Measurements from ENCODE around the gene CENPP. TPM values are rescaled to one million over a fixed set of nuclear protein-coding genes. Genes with fewer than 3 reads are reported as not detected.
A peak's percentile ranks its signal among the peaks of the same experiment; 100 is the strongest.

The CENPP gene
- polyA plus RNA-seq, 10 donors = 4.3 to 7.8 (median 5.0) TPM

- DNase-seq = no peak
These were observed 310.9 kb downstream of the CENPP start for GRCh38 chr9:92636627-92637026.

- no peak for DNase-seq
These were observed 311.6 kb downstream of the CENPP start for GRCh38 chr9:92637326-92637725.

GRCh38 chr9:92637886-92638620, 312.3 kb downstream of the CENPP start:
- no peak for DNase-seq

- DNase-seq = no peak
These were observed 312.9 kb downstream of the CENPP start for GRCh38 chr9:92638621-92639101.

- DNase-seq = no peak
These were observed 313.4 kb downstream of the CENPP start for GRCh38 chr9:92639124-92639523.

GRCh38 chr9:92639791-92640271, 314.1 kb downstream of the CENPP start:
- no peak for DNase-seq

GRCh38 chr9:92640398-92641091, 314.8 kb downstream of the CENPP start:
- no peak for DNase-seq

- DNase-seq = no peak
These were observed 315.5 kb downstream of the CENPP start for GRCh38 chr9:92641092-92641809.

- DNase-seq = no peak
These were observed 316.3 kb downstream of the CENPP start for GRCh38 chr9:92642041-92642451.

- DNase-seq = no peak
These were observed 316.8 kb downstream of the CENPP start for GRCh38 chr9:92642564-92642963.

GRCh38 chr9:92644278-92644677, 318.5 kb downstream of the CENPP start:
- no peak for DNase-seq

GRCh38 chr9:92645041-92645440, 319.3 kb downstream of the CENPP start:
- no peak for DNase-seq

- DNase-seq = no peak
These were observed 322.1 kb downstream of the CENPP start for GRCh38 chr9:92647671-92648473.

- DNase-seq = no peak
These were observed 322.8 kb downstream of the CENPP start for GRCh38 chr9:92648474-92648971.

- no peak for DNase-seq
These were observed 323.3 kb downstream of the CENPP start for GRCh38 chr9:92649007-92649406.

- no peak for DNase-seq
These were observed 324.5 kb downstream of the CENPP start for GRCh38 chr9:92650296-92650695.

GRCh38 chr9:92650839-92651621, 325.3 kb downstream of the CENPP start:
- DNase-seq = no peak

GRCh38 chr9:92652461-92652860, 326.7 kb downstream of the CENPP start:
- no peak for DNase-seq

GRCh38 chr9:92654481-92655301, 328.9 kb downstream of the CENPP start:
- peak in 1 of 3 donors; percentile 10 for DNase-seq

- DNase-seq = no peak
These were observed 329.6 kb downstream of the CENPP start for GRCh38 chr9:92655366-92655765.

Data from muscle of back (tissue), 11 donors.